GM12878 (cell line): ENCODE measurements around the gene ADGB.
"Not testable (repeated sequence)": the region's sequence is repeated elsewhere in the genome, so short reads cannot be mapped to it uniquely, and the experiment has no call there.

ENCODE experiments used
- BRCA1 ChIP-seq: IDR thresholded peaks from 2 replicates; pipeline ENCODE4 v1.6.1; 2011; ENCODE audit warnings: low read depth, low read length, improper control_type of control experiment
- EGR1 ChIP-seq, 2 experiments: IDR thresholded peaks; 1 replicate in 1 of 2; 2 replicates in 1 of 2; pipeline ENCODE4 v1.6.1; 2011 to 2012; ENCODE audit warnings: low read depth in 2 of 2, low read length in 2 of 2, borderline replicate concordance in 1 of 2, mild to moderate bottlenecking in 1 of 2, moderate library complexity in 1 of 2
- EZH2 ChIP-seq: IDR thresholded peaks from 2 replicates; pipeline ENCODE4 v1.6.1; 2012; ENCODE audit warnings: low read depth, mild to moderate bottlenecking, control low read depth, inconsistent platforms, low read length, borderline replicate concordance; ENCODE audit not compliant: control insufficient read depth
- MYB ChIP-seq: fragments of 150-350 bp; IDR thresholded peaks from 2 replicates; pipeline ENCODE4 v1.6.1; 2014; ENCODE audit warnings: mild to moderate bottlenecking, low read depth, low read length, borderline replicate concordance
- ZBTB33 ChIP-seq: fragments of 450-650 bp; IDR thresholded peaks from 2 replicates; pipeline ENCODE4 v1.6.1; 2017; ENCODE audit warnings: mild to moderate bottlenecking
- TF ChIP-seq, protein P1 (sequence below), 3 experiments: IDR thresholded peaks in 2 of 3; conservative IDR thresholded peaks in 1 of 3; 2 replicates each; pipeline ENCODE4 v1.5.1; 2011; ENCODE audit warnings: low read depth in 3 of 3, low read length in 3 of 3, mild to moderate bottlenecking in 3 of 3, control low read depth in 2 of 3, moderate library complexity in 2 of 3, inconsistent platforms in 1 of 3, mixed read lengths in 1 of 3; ENCODE audit not compliant: control insufficient read depth in 2 of 3, insufficient read depth in 1 of 3; ENCODE audit errors: extremely low read depth in 1 of 3

DNA sequence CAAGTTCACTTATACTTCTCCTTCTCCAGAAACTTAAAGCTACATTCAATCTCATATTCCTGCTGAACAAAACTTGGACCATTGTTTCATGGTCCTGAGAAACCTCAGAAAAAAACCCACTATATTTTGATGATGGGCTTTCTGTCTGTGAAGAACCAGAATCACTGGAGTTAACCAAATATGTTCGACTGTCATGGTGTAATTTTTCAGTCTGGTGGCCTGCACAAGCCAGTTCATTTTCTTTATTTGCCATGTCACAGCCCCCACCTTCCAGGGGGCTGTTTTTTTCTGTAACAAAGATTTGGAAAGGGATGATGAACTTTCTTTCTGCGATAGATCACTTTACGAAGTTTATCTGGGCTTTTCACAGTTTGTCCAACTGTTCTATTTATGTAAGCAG is 204.4 kb downstream of the ADGB start:
- TF ChIP-seq ZBTB33; MYB; BRCA1; EZH2; EGR1 (IDR thresholded peaks at IDR 0.05; ENCODE audit: borderline replicate concordance in 1 of 2, low read depth in 2 of 2, low read length in 2 of 2): not testable (repeated sequence)
- TF ChIP-seq, protein P1, sequence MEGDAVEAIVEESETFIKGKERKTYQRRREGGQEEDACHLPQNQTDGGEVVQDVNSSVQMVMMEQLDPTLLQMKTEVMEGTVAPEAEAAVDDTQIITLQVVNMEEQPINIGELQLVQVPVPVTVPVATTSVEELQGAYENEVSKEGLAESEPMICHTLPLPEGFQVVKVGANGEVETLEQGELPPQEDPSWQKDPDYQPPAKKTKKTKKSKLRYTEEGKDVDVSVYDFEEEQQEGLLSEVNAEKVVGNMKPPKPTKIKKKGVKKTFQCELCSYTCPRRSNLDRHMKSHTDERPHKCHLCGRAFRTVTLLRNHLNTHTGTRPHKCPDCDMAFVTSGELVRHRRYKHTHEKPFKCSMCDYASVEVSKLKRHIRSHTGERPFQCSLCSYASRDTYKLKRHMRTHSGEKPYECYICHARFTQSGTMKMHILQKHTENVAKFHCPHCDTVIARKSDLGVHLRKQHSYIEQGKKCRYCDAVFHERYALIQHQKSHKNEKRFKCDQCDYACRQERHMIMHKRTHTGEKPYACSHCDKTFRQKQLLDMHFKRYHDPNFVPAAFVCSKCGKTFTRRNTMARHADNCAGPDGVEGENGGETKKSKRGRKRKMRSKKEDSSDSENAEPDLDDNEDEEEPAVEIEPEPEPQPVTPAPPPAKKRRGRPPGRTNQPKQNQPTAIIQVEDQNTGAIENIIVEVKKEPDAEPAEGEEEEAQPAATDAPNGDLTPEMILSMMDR (IDR thresholded peaks at IDR 0.05 in 2 of 3, conservative IDR thresholded peaks at IDR 0.05 in 1 of 3; ENCODE audit: control insufficient read depth in 2 of 3, extremely low read depth in 1 of 3, insufficient read depth in 1 of 3, low read depth in 3 of 3, low read length in 3 of 3) = not testable (repeated sequence)
